Right renal pelvis (tissue), 4 donors: Measurements from ENCODE around the gene KLHL20. TPM values are rescaled to one million over a fixed set of nuclear protein-coding genes. Genes with fewer than 3 reads are reported as not detected.
A peak's percentile ranks its signal among the peaks of the same experiment; 100 is the strongest.
"Not testable (repeated sequence)": the region's sequence is repeated elsewhere in the genome, so short reads cannot be mapped to it uniquely, and the experiment has no call there.

ENCODE experiments used
- DNase-seq, 4 donors: peaks; one replicate each; pipeline ENCODE4 v3.0.0-alpha.2; 2013; ENCODE audit warnings: low read depth in 4 of 4, low spot score in 3 of 4, missing footprints in 1 of 4
- polyA plus RNA-seq, 4 donors: library from polyadenylated mRNA; unstranded; fragments of 120-200 nt; gene quantifications; one replicate each; pipeline ENCODE4 v1.2.1, GENCODE V29; 2013; ENCODE audit not compliant: insufficient read length in 4 of 4

The KLHL20 gene
- polyA plus RNA-seq, 4 donors, result 20.3 to 25.9 (median 24.7) TPM

DNA sequence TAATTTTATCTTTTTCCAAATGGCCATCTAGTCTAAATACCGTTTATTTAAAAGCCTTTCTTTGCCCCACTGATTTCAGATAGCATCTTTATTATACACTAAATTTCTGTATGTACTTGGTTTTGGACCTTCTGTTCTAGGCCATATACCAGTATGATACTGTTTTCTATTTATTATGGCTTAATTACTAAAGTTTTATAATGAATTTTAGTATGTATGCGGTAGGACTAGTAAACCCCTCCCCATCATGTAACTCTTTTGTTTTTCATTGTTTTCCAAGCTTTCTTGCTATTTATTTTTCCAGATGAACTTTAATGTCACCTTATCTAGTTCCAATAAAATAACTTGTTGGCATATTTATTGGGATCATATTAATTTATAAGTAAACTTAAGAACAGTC is 29.9 kb downstream of the KLHL20 start:
- DNase-seq, result no peak

DNA sequence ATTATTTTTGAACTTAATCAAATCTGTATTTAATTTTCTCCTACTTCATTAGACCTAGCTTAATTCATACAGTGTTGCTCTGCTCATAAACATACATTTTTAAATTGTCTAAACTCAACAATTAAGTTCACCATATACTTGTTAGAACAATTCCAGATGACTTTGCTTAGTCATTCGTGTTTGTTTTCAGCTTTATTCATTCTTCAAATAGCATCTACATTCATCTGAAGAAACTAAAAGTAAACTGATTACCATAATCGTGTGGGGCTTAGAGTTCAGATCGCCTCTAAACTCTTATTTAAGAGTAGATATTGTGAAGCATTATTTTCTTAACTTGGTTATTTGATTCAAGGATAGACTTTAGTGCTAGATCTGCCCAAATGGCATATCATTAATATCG is 34.4 kb downstream of the KLHL20 start:
- no peak for DNase-seq

DNA sequence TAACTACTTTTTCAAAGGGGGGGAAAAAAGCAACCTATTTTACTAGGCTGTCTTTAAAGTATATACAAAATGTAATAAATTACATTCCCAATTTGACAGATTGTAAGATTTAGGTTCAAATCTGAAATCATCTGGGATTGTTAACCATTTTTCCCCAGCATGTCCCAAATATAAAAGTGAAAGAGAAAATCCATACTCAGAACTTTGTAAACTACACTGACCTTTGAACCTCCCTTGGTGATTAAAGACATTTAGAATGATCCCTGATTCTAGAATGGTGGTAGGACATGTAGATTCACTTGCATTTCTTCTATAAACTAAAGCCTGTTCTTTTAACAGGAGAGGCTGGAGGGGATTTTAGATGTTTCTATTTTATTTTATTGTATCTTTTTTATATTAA is 39.0 kb downstream of the KLHL20 start:
- DNase-seq, result no peak

DNA sequence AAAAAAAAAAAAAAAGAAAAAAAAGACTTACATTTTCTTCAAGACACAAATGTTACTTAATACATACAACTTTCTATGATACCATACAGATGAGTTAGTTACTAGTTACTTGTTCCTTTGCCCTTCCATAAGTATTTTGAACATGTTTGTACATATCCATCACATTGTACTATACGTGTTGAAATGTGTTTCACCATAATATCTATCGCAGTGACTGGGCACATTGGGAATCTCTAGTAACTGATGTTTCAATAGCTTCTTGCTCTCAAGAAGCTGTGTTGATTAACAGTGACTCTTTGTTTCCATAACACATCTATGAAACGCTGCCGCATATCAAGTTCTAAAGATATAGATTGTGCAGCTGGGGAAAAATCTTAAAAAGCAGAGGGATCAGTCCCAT is 42.9 kb downstream of the KLHL20 start:
- no peak for DNase-seq

DNA sequence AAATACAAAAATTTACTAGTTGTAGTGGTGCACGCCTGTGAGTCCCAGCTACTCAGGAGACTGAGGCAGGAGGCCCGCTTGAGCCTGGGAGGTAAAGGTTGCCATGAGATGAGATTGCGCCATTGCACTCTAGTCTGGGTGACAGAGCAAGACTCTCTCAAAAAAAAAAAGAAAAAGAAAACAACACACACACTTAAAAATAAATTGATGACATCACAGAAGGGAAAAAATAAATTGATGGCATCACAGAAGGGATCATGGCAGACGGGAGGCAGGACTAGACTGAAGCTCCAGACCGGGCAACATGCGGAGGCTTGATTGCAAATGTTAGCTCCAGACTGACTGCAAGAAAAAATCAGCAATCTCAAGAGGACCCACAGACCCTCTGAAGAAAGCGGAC is 43.3 kb downstream of the KLHL20 start:
- DNase-seq, result no peak

DNA sequence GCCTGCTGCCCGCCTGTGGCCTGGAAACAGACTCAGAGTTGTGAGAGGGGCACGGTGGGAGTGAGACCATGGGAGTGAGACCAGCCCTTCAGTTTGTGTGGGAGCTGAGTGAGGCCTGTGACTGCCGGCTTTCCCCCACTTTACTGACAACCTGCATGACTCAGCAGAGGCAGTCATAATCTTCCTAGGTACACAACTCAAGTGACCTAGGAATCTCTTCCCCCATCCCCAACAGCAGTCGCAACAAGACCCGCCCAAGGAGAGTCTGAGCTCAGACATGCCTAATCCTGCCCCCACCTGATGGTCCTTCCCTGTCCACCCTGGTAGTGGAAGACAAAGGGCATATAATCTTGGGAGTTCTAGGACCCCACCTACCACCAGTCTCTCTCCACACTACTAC is 44.2 kb downstream of the KLHL20 start:
- no peak for DNase-seq

DNA sequence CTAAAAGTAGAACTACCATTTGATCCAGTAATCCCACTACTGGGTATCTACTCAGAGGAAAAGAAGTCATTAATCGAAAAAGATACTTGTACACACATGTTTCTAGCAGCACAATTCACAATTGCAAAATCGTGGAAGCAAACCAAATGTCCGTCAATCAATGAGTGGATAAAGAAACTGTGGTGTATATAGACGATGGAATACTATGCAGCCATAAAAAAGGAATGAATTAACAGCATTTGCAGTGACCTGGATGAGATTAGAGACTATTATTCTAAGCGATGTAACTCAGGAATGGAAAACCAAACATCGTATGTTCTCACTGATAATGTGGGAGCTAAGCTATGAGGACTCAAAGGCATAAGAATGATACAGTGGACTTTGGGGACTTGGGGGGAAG is 49.5 kb downstream of the KLHL20 start:
- not testable (repeated sequence) for DNase-seq

DNA sequence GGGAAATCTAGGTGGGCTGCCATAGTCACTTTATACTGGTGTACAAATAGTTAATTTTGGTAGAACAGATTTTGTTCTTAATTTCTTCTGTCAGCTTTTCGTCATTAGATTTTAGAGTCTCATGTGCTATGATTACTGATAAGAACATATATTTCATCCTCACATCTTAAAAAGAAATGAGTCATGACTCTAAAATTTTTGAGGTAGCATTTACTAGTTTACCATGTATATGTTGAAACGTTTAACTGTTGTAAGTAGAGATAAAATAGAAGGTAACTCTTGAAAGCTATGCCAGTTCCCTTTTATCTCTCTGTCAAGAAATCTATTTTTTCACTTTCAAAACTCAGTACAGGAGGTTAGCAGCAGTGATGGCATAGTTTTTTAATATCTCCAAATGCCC is 53.4 kb downstream of the KLHL20 start:
- no peak for DNase-seq

DNA sequence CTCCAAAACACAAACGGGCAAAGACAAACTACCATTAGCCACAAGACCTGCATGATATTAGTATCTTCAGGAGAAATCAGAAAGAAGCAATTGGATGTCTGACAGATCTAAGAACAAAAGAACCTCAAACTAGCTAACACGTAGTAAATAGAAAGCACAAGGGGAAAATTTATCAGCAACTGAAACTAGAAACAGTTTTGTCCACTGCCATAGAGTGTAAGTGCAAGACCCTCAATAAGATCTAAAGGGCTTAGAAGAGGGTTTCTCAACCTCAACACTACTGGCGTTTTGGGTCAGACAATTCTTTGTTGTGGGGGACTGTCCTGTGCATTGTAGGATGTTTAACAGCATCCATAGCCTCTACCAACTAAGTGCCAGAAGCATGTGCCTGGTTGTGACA is 54.0 kb downstream of the KLHL20 start:
- no peak for DNase-seq

DNA sequence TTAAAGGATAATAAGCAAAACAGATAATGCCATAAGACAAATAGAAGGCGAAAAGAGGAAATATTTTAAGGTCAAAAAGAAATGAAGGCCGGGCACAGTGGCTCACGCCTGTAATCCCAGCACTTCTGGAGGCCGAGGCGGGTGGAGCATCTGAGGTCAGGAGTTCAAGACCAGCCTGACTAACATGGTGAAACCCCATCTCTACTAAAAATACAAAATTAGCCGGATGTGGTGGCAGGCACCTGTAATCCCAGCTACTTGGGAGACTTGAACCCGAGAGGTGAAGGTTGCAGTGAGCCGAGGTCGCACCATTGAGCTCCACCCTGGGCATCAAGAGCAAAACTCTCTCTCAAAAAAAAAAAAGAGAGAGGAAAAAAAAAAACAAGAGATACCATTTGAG is 55.5 kb downstream of the KLHL20 start:
- DNase-seq, result not testable (repeated sequence)

DNA sequence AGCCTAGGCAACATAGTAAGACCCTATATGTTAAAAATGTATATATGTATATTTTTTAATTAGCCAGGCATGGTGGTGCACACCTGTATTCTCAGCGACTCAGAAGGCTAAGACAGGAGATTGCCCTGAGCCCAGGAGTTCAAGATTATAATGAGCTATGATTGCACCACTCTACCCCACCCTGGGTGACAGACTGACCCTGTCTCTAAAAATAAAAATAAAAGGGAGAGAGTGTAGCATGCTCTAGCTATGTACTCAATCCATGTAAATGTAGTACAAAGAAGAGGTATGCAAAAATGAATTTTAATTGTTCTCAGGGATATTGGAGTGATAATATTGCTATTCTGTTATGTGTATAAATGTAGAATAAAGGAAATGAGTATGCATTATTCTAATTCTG is 56.8 kb downstream of the KLHL20 start:
- DNase-seq, result no peak

DNA sequence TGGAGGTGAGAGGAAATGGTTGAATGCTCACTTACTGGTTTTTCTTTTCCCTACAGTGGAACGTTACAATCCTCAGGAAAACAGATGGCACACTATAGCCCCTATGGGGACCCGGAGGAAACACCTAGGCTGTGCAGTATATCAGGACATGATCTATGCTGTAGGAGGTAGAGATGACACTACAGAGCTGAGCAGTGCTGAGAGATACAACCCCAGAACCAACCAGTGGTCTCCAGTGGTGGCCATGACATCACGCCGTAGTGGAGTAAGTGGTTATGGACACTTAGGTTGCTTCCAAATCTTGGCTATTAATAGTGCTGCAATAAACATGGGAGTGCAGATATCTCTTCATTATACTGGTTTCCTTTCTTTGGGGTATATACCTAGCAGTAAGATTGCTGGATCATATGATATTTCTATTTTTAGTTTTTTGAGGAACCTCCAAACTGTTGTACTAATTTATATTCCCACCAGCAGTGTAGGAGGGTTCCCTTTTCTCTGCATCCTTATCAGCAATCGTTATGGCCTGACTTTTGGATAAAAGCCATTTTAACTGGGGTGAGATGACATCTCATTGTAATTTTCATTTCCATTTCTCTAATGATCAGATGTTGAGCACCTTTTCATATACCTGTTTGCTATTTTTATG is 60.9 kb downstream of the KLHL20 start:
- no peak for DNase-seq

DNA sequence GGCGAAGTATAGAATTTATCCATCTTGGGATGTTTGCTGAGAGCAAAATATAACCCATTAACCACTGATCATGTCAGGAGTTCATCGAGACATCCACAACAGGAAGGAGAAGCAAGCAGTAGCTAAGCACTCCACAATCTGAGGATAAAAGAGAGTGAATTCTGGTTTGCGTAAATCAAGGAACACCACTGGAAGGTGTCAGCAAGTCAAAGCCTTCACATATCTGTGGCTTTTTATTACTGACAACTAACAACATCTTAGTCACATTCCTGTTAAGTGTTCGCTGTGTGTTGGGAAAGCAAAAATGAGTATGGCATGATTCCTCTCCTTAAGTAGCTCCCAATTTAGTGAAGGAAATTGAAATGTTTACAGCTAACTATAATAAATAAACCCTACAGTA is 65.2 kb downstream of the KLHL20 start:
- no peak for DNase-seq

DNA sequence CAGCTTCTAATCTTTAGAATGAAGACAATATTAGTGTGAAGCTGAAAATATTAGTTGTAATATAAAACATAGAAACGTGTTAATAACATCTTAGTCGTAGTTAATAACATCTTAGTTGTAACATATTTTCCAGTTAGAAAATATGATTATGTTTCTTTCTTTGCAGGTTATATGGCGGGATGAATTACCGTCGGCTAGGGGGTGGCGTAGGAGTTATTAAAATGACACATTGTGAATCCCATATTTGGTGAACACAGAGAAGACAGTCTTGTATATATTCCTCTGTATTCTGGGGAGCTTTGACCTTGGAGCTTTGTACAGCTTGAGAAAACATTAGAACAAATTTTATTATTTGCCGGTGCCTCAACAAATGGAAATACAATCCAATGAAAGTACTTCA is 70.2 kb downstream of the KLHL20 start:
- DNase-seq, result no peak

DNA sequence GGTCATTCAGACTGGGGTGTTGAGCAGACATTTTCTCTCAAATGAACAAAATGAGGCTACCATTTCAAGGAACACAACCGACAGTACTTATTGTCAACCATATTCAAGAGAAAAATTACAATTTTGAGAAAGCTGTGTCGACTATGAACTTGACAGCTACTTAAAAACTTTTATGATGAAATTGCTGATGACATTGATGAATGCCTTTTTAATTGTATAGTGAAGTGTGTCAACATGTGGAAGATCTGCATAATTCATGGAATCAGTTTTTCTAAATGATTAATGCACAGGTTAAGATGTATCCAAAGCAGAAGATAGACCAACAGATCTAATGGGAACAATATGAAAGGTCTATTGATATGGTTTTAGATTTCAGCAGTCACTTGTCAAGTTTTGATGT is 75.1 kb downstream of the KLHL20 start:
- DNase-seq, result no peak

DNA sequence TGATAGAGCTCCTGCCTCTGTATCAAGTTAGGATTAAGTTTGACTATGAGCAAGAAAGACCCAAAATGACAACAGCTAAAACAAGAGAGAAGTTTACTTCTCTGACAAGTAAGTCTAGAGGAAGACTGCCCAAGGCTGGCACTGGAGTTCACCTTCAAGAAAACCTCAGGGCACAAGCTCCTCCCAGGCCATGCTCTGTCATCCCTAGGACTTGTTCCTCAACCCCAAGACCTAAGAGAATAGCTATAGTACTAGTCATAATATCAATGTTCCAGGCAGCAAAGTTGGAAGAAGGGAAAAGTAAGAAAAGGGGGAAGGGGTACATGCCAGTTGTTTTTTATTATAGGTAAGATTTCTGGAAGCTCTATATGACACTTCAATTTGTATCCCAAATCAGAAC is 83.3 kb downstream of the KLHL20 start:
- DNase-seq, result no peak

DNA sequence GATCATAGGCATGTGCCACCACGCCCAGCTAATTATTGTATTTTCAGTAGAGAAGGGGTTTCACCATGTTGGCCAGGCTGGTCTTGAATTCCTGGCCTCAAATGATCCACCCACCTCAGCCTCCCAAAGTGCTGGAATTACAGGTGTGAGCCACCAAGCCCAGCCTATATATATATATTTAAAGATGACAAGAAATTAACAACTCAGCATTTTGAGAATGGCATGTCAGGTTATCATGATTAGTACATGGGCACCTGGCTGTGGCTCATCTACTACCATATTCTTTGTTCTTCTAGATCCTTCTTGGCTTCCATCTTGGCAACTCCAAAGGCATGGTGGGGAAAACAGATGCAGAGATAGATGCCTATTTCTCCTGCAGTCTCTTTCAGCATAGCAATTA is 85.2 kb downstream of the KLHL20 start:
- not testable (repeated sequence) for DNase-seq

DNA sequence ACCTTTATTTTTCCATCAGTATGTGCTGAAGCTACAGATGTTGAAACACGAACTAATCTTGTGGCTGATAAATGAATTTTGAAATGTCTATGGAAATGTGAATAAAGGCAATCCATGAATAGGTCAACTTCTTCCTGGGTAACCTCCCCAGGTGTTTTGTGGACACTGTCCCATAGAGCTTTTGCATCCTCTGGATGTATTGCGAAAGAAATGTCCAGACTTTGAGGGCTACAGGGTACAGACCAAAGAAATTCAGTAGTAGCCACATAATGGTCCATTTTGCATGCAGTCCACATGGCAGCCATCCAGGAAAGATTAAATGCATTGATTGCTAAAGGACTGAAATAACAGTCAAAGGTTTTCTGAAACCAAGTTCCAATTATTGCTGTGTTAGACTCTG is 88.2 kb downstream of the KLHL20 start:
- no peak for DNase-seq

DNA sequence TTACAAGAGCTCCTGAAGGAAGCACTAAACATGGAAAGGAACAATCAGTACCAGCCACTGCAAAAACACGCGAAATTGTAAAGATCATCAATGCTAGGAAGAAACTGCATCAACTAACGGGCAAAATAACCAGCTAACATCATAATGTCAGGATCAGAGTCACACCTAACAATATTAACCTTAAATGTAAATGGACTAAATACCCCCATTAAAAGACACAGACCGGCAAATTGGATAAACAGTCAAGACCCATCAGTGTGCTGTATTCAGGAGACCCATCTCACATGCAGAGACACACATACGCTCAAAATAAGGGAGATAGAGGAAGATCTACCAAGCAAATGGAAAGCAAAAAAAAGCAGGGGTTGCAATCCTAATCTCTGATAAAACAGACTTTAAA is 98.9 kb downstream of the KLHL20 start:
- DNase-seq, result not testable (repeated sequence)

DNA sequence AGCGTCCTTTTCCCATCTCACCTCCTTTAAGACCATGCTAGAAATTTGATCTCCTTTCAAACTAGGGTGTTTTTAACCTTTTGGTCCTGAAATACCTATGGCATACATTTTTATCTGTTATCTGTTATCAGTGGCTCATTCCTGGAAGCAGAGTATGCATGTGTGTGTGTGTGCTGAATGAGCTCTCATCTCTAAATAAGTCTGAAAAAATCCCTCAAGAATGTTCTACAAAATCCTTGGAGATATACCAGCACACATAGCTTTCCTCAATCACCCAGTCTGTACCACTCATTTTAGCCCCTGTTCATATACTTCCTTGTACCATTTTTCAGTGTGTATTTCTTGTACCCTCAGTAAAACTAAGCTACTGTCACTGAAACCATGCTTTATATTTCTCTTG is 103.7 kb downstream of the KLHL20 start:
- DNase-seq, result no peak

DNA sequence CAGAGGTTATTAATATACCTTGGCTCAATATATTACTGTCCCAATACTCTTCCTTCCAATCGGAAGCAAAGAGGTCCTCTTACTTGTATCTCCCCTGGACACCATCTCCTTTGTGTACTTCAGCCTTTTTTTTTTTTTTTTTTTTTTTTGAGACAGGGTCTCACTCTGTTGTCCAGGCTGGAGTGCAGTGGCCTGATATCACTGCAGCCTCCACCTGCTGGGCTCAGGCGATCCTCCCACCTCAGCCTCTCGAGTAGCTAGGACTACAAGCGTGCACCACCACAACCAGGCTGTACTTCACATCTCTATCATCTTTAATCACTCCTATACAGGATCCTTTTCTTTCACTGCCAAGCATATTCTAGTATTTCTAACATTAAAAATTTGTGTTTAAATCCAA is 106.9 kb downstream of the KLHL20 start:
- no peak for DNase-seq

DNA sequence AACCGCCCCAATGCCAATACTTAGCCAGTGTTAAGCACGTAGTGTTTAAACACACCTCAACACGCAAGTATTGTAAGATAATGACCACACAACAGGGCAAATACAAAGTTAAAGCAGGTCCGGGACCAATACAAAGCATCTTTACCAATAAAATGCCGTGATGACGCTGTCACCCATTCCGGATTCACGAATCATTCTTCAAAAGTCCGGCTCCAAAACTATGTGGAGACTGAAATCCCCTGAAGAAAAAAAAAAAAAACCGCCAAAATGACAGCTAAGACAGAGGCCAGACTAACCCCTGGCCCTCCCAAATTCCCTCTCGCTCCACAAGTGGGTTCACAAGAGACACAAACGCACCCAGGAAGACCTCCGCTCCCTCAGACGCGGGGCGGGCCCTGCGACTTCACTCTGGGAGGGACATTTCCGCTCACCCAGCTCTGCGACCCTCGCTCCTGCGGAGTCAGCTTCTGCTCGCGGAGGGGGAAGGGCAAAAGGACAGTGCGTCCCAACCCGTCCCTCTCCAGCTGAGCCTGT is 109.1 kb downstream of the KLHL20 start:
- DNase-seq, result peak in 1 of 4 donors; percentile 7
